ENCODE data around the gene NGDN. TPM values are rescaled to one million over a fixed set of nuclear protein-coding genes. Genes with fewer than 3 reads are reported as not detected.

The NGDN gene
- total RNA-seq, 2 donors from 2014 or later = 19.5 to 24.3 TPM

DNA sequence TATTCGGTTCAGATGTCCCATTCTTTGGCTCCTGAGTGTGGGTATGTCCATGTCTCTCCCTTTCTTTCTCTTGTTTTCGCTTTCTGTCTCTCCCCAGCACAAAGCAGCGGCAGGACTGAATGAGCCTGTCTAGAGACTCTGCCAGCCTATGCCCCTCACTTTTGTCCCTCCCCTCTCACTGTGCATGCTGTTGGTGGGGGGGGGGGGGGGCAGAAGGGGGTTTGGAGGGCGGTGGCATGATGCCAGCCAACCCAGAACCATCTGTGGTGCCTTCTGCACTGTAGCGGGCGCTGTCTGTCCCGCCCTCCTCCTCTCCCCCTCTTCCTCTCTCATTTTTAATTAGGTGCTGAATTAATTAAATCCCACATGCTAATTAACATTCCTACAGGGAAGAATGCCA lies 17.7 kb downstream of the NGDN start:
- H3K36me3 ChIP-seq = peaks cover 4% of the 10 kb centered on the region
- no peak overlapping the region for H3K27ac ChIP-seq
- TF ChIP-seq, protein P1, sequence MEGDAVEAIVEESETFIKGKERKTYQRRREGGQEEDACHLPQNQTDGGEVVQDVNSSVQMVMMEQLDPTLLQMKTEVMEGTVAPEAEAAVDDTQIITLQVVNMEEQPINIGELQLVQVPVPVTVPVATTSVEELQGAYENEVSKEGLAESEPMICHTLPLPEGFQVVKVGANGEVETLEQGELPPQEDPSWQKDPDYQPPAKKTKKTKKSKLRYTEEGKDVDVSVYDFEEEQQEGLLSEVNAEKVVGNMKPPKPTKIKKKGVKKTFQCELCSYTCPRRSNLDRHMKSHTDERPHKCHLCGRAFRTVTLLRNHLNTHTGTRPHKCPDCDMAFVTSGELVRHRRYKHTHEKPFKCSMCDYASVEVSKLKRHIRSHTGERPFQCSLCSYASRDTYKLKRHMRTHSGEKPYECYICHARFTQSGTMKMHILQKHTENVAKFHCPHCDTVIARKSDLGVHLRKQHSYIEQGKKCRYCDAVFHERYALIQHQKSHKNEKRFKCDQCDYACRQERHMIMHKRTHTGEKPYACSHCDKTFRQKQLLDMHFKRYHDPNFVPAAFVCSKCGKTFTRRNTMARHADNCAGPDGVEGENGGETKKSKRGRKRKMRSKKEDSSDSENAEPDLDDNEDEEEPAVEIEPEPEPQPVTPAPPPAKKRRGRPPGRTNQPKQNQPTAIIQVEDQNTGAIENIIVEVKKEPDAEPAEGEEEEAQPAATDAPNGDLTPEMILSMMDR (IDR thresholded peaks at IDR 0.05) = no peak
- DNase-seq (ENCODE audit: low spot score) = no peak
- no peaks in the 10 kb centered on the region for H3K9me3 ChIP-seq
- H3K4me1 ChIP-seq = no peaks in the 10 kb centered on the region
- no peak overlapping the region for H3K4me3 ChIP-seq
- no peaks in the 10 kb centered on the region for H3K27me3 ChIP-seq

DNA sequence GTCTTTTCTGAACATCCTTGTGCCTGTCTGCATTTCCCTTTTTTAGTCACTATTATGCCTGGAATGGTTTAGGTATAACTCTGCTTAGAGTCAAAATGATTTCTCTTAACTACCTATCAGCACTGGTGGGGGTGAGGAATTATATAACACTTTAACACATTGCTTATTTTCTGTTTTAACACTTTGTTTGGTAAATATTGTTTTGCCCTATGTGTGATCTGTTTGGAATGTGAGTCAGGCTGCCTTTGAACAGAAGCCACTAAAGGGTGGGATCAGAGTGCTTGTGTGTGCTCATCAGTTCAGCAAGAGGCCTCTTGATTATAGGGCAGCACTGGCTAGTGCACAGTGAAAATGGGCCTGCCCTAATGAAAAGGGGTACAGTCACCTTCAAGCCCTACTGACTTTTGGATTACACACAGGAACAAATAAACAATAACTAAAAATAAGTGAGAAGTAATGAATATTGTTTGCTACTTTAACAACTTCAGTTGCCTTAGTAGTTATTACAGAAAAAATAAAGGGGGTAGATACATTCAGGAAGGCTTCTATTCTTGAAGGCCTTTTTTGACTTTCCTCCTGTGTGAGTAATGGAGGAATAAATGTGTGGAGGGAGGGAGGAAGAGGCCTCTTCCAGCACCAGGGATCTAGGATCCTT lies 23.2 kb downstream of the NGDN start:
- TF ChIP-seq, protein P1 (IDR thresholded peaks at IDR 0.05) = no peak
- no peaks in the 10 kb centered on the region for H3K27me3 ChIP-seq
- no peak overlapping the region for H3K4me3 ChIP-seq
- no peaks in the 10 kb centered on the region for H3K9me3 ChIP-seq
- no peaks in the 10 kb centered on the region for H3K36me3 ChIP-seq
- DNase-seq (ENCODE audit: low spot score) = no peak
- no peaks in the 10 kb centered on the region for H3K4me1 ChIP-seq
- H3K27ac ChIP-seq = no peak overlapping the region

DNA sequence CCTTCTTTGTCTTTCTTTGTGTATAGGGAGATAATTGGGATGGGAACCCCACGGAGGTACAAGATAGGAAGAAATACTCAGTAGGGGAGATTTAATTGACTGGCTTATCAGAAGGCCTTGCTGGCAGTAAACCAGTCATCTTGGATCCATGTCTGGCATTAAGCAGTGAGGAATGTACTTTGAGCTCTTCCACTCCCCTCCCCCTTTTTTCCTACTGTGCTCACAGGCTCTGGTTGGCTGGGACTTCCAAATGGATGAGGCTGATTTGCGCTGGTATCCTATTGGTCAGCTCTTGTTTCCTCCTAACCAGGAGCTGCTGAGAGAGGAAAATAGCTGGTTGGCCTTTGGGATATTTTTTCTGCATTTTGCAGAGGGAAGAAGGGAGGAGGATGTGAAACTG lies 24.7 kb downstream of the NGDN start:
- no peaks in the 10 kb centered on the region for H3K27me3 ChIP-seq
- H3K4me3 ChIP-seq = no peak overlapping the region
- H3K9me3 ChIP-seq = no peaks in the 10 kb centered on the region
- no peak for DNase-seq (ENCODE audit: low spot score)
- no peak overlapping the region for H3K27ac ChIP-seq
- H3K4me1 ChIP-seq = no peaks in the 10 kb centered on the region
- no peaks in the 10 kb centered on the region for H3K36me3 ChIP-seq
- TF ChIP-seq, protein P1 (IDR thresholded peaks at IDR 0.05) = no peak

DNA sequence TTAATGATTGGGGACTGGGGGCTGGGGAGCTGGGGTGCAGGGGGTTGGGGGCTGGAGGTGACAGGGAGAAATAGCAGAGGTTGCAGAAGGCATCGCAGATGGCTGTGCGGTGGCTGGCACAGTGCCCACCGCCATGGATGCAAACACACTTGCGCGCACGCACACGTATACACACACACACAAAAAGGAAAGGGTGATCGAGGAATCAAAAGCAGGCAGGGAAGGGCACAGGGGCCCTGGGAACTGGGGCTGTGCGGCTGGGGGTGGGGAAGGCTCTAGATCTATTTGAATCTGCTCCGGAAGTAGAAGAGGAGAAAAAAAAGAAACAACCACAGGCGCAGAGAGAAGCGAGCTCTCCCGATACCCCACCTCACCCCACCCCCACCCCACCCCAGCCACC lies 42.7 kb downstream of the NGDN start:
- TF ChIP-seq, protein P1 (IDR thresholded peaks at IDR 0.05) = no peak
- Histone ChIP-seq H3K27ac (no peak overlapping the region), H3K4me1 (no peaks in the 10 kb centered on the region), H3K36me3 (no peaks in the 10 kb centered on the region), H3K9me3 (no peaks in the 10 kb centered on the region), H3K4me3 (no peak overlapping the region), H3K27me3 (no peaks in the 10 kb centered on the region)
- DNase-seq (ENCODE audit: low spot score) = no peak

DNA sequence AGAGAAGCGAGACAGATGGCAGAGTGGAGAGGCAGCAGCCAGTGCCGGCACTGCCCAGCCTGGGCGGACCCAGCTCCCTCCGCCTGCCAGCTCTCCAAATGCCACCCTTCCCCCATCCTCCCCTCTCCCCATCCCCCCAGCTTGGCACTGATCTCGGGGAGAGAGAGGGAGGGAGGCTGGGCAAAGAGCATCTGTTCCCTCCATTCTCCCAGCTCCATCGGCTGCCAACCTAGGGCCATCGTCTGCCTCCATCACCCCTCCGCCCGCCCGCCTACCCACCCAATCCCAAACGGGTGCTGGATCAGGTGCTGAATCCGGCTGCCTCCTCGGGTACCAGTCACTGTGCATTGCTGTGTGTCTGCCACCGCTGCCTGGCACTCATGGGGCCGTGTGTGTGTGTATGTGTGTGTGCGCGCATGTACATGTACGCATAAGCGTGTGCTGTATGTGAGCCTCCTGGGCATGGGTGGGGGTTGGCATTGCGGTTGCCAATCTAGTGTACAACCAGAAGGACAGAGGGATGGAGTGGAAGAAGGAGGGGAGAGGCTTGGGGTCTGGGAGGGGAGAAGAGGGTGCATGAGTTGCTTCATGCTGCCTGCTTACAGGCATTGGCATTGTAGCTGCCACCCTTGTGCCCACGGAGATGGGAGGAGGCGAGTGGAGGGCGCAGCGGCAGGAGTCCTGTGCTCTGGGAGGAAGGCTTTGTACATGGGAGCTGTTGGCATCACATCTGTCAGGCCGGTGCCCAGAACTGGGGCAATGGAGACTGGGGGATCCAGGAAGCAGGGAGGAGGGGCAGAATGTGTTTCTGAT lies 43.7 kb downstream of the NGDN start:
- Histone ChIP-seq H3K4me1 (no peaks in the 10 kb centered on the region), H3K4me3 (no peak overlapping the region), H3K9me3 (no peaks in the 10 kb centered on the region), H3K27ac (no peak overlapping the region), H3K27me3 (no peaks in the 10 kb centered on the region), H3K36me3 (no peaks in the 10 kb centered on the region)
- no peak for DNase-seq (ENCODE audit: low spot score)
- TF ChIP-seq, protein P1 (IDR thresholded peaks at IDR 0.05) = no peak
